ENCODE measurements around the gene TM9SF2.
"Not testable (repeated sequence)": the region's sequence is repeated elsewhere in the genome, so short reads cannot be mapped to it uniquely, and the experiment has no call there.

TM9SF2 gene

DNA sequence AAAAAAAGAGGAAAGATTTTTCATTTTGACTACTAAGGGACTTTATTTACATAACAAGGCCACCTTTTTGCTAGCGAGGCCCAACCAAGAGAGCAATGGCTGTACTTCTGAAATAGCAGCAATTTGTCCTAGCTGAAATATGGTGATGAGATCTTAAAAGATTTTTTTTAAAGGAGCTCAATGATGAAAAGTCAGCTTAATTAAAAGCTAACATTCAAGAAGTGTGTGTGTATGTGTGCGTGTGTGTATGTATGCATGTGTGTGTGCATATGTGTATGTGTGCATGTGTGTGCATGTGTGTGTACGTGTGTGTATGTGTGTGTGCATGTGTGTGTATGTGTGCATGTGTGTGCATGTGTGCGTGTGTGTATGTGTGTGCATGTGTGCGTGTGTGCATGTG is 24.6 kb upstream of the TM9SF2 start:
- no peak for DNase-seq (ENCODE audit: insufficient read length, low spot score)
- TF ChIP-seq, protein P1, sequence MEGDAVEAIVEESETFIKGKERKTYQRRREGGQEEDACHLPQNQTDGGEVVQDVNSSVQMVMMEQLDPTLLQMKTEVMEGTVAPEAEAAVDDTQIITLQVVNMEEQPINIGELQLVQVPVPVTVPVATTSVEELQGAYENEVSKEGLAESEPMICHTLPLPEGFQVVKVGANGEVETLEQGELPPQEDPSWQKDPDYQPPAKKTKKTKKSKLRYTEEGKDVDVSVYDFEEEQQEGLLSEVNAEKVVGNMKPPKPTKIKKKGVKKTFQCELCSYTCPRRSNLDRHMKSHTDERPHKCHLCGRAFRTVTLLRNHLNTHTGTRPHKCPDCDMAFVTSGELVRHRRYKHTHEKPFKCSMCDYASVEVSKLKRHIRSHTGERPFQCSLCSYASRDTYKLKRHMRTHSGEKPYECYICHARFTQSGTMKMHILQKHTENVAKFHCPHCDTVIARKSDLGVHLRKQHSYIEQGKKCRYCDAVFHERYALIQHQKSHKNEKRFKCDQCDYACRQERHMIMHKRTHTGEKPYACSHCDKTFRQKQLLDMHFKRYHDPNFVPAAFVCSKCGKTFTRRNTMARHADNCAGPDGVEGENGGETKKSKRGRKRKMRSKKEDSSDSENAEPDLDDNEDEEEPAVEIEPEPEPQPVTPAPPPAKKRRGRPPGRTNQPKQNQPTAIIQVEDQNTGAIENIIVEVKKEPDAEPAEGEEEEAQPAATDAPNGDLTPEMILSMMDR (IDR thresholded peaks at IDR 0.05; ENCODE audit: insufficient read depth, missing control alignments), result no peak
- FAIRE-seq, result no peak

DNA sequence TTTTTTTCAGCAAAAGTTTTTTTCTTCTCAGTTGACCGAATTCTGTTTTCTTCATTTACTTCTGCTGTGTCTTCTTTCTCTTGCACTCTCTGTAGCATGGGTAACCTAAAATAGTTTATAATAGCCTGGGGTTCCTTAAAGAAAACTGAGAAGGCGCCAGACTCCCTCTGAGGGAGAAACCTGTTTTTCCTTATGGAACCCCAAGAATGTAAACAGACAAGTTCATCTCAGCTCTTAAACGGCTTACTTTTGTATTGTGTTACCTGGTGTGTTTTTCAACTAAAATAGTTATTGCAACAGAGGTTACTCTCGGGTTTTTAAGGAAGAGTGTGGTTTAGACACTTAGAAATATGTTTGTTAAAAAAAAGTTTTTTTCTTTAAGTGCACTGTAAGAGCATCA is 23.8 kb upstream of the TM9SF2 start:
- TF ChIP-seq, protein P1 (IDR thresholded peaks at IDR 0.05; ENCODE audit: insufficient read depth, missing control alignments), result no peak
- no peak for FAIRE-seq
- DNase-seq (ENCODE audit: insufficient read length, low spot score), result no peak

DNA sequence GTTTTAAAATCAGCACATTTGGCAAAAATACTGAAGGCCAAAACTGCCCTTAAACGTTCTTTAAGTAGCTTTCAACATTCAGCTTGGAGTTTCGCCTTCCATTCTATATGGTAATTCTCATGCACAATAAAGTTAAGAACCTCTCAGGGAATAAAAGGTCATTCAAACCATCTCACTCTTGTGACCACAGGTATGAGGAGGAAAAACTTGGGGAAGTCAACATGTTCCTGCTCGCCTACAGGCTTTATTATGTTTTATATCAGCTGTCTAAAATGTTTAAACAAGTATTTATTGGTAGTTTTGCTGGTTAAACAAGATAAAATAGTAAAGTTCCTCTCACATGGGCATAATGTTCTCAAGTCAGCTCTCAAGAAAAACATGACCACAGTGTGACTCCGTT is 19.9 kb upstream of the TM9SF2 start:
- TF ChIP-seq, protein P1 (IDR thresholded peaks at IDR 0.05; ENCODE audit: insufficient read depth, missing control alignments), result no peak
- DNase-seq (ENCODE audit: insufficient read length, low spot score) (no peak), FAIRE-seq (no peak)

- DNase-seq (ENCODE audit: insufficient read length, low spot score) (no peak), FAIRE-seq (no peak)
- TF ChIP-seq, protein P1 (IDR thresholded peaks at IDR 0.05; ENCODE audit: insufficient read depth, missing control alignments), result no peak
Observed at GRCh38 chr13:99484473-99484872, 16.8 kb upstream of the TM9SF2 start.

DNA sequence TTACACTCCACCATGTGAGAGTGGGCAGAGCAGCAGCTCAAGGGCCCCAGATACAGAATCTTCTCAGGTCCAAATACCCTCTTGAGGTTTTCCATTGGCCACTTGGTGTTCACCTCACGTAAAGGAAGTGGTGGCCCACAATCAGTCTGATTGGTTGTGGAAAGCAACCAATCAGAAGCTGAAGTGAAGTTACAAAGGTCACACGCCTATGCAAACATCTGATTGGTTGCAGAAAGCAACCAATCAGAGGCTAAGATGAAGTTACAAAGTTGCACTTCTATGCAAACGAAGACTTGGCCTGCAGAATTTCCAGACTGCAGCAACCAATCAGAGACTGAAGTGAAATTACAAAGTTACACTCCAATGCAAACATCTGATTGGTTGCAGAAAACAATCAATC is 14.3 kb upstream of the TM9SF2 start:
- FAIRE-seq (no peak), DNase-seq (ENCODE audit: insufficient read length, low spot score) (no peak)
- TF ChIP-seq, protein P1 (IDR thresholded peaks at IDR 0.05; ENCODE audit: insufficient read depth, missing control alignments), result no peak

DNA sequence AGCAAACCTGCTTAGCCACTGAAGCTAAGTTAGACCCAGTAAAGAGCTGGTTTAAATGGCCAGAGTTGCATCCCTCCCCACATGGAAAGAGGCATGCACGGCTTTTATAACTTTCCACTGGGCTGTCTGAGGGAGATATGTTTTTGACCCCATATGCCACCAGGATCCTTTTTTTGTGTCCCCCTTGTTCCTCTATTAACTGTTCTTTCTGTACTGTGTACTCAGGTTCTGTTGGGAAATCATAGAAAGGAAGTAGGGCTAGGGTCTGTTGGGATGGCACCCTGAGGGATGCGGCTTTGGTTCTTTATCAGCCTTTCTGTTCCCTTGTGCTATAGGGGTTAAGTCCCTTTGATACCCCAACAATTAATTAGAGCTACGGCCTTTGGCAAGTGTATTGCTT is 12.2 kb upstream of the TM9SF2 start:
- TF ChIP-seq, protein P1 (IDR thresholded peaks at IDR 0.05; ENCODE audit: insufficient read depth, missing control alignments), result no peak

DNA sequence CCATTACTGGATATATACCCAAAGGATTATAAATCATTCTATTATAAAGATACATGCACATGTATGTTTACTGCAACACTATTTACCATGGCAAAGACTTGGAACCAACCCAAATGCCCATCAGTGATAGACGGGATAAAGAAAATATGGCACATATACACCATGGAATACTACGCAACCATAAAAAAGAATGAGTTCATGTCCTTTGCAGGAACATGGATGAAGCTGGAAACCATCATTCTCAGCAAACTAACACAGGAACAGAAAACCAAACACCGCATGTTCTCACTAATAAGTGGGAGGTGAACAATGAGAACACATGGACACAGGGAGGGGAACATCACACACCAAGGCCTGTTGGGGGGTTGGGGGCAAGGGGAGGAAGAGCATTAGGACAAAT is 9.5 kb upstream of the TM9SF2 start:
- FAIRE-seq; DNase-seq (ENCODE audit: insufficient read length, low spot score): not testable (repeated sequence)

More for the DNA sequence above, 12.2 kb upstream of the TM9SF2 start:
- DNase-seq (ENCODE audit: insufficient read length, low spot score) (no peak), FAIRE-seq (no peak)

Data from D721Med (cell line).